Ammon's horn (tissue), 1 donor: Measurements from ENCODE around the gene RERE.

Experiments
- DNase-seq: peaks from one replicate; pipeline ENCODE4 v3.0.0-alpha.2; 2016; ENCODE audit warnings: low spot score

RERE gene

DNA sequence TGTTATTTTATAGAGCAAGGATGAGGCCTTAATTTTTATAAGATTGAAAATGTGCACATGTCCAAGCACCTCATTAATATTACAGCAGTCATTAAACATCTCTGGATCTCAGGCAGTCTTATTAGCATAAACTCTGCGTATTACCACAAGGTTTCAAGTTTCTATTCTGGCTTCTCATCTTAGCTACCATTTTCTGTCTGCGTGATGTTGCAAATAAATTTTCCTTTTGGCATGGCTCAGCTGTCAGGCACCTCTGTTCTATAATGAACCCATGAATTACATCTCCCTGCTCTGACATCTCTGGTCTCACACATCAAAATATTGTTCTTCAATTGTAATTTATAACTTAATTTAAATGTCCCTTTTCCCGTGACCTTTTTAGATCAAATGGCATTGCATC, 343.1 kb downstream of the RERE start:
- no peak for DNase-seq

DNA sequence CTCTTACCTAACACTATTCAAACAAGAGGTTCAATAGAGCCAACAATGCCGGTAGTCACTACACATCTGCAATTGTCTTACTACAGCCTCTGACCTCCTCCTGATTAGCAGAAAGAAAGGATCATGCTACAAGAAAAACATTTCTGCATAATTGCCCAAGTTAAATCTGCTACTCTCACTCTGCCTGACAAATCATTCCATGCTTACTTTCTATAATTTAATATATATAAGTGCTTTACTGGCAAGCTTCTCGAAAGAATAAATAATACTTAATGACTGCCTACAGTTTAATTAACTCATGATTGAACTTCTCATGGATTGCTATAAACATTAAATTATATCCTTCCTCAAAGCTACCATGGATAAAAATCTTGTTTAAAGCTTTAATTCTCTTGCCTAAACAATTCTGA, 343.5 kb downstream of the RERE start:
- no peak for DNase-seq

DNA sequence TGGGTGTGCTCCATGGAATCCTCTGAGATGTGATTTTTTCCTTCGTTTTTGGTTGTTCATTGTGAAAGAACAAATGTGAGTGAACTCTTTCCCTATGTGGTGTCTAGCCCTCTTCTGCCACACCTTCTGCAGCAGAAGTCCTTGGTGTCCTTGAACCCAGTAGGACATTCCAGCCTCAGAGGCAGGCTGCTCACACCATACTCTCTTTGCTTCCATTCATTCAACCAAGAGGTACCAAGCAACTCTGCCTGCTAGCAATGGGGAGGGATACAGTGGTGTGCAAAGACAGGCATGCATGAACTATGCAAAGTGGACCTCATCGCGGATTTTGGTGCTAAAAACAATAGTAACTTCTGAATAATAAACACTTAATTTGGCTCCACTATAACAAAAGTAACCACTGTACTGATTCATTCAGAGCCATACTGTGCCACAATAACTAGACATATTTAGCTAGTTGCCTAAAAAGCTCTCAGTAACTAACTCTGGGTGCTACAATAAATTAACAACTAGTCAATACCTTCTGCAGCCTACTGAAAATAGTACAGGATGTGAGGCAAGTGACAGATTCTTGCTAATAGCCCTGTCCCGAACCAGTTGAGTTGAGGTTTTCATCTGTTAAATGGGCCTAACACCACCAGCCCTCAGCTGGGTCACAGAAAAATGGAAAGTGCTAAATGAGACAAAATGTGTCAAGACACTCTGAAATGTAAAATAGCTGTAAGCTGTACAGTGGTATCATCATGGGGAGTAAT, 344.1 kb downstream of the RERE start:
- no peak for DNase-seq

DNA sequence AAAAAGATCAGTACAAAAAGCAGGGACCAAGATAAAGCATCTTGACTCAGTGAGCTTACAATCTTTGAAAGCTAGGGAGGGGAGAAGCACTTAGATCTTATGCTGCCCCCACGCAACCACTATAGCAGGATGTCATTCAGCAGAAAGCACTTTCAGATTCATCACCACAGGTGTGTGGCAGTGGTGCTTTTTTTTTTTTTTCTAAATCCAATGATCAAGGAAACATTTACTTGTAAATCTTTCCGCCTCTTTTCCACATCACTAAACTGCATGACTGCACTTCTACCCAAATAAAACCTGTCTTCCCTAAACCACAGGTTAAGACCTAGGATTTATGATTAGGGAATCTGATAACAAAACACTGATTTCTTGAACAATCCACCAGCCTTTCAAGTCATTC, 344.8 kb downstream of the RERE start:
- DNase-seq: no peak

DNA sequence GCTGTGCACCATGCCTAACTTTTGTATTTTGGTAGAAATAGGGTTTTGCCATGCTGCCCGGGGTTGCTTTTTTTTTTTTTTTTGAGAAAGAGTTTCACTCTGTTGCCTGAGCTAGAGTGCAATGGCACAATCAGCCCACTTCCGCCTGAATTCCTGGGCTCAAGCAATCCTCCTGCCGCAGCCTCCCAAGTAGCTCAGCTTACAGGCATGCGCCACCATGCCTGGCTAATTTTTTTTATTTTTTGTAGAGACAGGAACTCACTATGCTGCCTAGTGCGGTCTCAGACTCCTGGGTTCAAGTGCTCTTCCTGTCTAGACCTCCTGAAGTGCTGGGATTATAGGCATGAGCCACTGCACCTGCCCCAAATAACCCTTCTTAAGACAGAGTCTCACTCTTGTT, 346.0 kb downstream of the RERE start:
- DNase-seq: no peak

DNA sequence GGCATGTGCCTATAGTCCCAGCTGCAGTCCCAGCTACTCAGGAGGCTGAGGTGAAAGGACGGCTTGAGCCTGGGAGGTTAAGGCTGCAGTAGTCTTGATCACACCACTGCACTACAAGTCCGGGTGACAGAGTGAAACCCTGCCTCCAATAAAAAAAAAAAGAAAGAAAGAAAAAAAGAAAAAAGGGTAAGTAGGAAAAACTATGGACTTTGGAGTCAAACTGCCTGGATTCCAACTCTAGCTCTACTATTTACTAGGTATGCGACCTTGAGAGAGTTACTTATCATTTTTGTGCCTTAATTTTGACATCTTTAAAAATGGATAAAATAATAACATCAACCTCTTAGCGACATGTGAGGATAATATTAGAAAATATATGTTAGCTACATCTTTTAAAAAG, 348.7 kb downstream of the RERE start:
- DNase-seq: no peak

DNA sequence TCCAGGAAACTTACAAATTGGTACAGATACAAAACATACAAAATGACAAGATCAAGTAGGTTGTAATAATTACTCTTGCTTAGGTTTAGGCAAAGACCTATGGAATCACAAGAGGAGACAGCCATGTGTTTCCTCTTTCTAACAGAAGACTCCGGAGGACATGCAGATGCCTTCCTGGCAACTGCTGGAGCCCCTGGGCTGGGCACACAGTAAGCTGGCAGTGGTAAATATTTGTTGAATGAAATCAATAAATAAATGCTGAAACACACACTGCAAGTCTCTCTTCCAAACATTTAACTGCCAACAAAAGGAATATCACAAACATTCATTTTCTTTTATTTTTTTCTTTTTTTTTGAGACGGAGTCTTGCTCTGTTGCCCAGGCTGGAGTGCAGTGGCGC, 350.1 kb downstream of the RERE start:
- no peak for DNase-seq

DNA sequence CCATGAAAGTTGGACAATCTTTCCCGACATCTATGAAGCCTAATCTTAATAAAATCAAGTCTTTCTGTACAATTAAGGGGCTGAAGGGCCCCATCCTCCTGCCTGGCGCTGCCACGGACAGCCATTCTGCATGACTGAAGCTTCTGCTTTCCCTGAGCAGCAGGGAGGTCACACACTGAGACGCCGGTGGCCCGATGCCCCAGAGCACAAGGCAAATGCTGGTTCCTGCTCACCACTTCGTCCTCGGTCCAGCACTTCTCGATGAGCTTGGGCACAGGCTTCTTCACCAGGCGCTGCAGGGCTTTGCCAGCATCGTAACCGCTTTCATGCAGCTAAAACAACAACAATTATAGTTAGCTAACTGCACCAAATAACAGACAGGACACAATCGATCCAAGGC, 351.7 kb downstream of the RERE start:
- peak; percentile 53 for DNase-seq

DNA sequence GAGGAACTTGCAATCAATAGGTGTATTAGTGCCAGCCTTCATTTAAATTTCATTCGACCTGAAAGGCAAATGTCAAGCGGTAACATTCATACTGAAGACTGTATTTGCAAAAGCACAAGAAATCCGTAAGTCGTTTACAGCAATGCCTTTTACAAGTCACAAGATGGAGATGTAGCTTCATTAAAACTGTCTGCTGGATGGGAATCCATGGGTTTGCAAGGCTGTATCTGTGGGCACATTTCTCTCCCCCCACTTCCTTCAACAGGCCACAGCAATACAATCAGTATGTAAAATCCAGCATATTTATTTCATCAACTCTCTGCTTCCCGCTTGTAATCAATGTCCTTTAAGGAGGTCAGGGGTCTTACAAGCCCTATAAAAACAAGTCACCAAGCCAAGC, 352.4 kb downstream of the RERE start:
- peak; percentile 72 for DNase-seq

DNA sequence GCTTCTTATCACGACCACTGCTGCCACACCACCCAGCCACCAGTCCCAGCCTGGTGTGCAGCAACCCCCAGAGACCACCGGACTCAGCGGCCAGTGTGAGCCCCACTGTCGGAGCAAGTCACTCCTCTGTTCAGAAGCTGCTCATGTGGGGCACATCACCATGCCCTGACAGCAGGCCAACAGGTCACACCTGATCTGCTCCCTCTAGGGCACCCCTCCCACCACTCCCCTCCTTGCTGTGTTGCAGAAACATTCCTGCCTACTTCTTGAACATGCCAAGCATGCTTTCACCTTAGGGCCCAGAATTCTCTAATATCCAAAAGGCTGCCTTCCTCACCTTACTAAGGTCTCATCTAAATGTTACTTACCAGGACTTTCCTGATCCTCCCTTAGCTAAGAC, 353.1 kb downstream of the RERE start:
- DNase-seq: no peak

DNA sequence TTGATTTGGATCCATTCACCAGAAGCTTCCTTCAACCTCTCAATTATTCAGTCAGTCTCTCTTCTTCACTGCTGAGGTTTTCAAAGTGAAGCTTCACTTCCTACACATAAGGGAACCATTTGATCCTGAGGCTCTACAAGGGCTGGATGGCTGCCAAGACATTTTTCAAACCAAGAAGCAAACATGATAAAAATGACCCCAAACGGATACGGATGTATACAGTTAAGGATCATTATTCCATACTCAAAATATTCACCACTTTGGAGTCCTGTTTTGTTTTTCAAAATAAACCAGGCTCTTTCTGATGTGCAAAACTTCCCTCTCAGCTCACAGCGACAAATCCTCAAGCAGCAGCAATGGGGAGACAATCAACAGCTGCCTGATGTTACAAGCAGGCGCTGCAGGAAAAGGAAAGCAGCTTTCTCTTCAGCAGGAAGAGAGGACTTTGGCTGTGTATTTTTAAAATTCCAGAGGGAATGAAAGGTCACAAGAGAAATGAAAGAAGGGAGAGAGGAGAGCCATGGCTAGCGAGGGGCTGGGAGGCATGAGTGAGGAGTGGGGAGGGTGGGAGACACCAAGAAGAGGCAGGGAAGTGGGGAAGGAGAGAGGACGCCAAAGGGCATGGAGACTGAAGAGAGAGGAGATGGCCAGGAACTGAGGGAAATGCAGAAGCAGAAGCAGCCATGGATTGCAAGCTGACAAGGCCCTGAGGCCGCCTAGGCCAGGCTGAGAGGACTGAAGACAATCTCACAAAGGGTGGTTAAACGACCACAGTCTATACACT, 354.1 kb downstream of the RERE start:
- DNase-seq: peak; percentile 66

DNA sequence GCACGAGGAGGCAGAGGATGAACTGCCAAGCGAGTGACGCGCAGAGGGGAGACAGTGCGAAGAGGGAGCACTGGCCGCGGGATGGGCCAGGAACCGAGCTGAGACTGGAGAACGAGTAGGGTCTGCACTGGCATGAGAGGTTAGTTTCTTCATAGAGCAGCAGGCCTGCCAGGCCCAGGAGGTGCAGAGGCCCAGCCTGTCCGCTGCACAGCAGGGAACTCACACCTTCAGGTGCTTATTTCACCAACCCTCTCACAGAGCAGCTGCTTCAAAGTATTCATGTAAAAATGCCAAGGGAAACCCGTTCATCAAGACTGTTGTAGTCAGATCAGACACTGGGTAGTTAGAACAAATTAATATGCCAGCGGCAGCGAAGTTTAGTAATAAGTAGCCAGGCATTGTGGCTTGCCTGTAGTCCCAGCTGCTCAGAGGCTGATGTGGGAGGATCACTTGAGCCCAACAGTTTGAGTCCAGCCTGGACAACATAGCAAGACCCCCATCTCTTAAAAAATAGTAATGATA, 355.0 kb downstream of the RERE start:
- DNase-seq: no peak

DNA sequence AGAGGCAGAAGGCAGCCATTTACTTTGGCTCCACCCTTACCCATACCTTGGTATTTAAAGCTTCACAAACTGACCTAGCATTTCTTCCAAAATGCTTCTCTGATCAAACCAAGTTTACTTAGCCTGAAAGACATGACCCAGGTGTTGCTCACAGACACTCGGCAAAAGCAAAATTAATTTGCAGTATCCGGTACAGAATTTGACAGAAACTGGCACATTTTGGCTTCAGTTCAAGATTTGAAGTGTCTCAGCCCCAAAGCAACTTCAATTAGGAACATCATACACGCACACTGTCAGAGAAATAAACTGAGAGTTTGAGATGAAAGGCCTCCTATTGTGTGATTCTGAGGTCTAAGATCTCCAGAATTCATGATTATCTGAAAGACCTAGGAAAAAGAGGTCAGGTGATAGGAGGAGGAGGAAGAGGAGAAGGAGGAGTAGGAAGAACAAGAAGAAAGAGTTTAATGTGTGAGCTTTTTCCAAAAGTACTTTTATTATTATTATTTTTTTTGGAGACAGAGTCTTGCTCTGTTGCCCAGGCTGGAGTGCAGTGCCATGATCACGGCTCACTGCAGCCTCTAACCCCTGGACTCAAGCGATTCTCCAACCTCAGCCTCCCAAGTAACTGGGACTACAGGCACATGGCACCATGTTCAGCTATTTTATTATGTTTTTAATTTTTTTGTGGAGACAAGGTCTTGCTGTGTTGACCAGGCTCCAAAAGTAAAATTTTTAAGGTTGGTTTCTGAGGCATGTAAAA, 355.9 kb downstream of the RERE start:
- no peak for DNase-seq

DNA sequence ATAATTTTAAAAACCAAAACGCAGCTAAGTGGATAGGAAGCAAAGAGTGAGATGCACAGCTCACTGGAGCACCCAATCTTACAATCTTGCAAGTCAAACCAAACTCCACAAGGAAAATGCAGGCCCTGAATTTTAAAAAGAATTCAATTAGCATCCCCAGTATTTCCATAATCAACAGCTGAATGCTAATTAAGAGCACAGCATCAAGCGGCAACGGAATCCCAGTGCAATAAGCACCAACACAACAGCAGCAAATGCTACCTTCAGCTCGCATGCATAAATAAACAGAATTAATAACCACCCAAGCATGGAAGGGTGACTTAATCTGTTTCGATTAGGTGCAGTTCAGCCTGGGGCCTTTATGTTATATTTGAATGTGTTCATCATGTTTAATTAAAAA, 356.7 kb downstream of the RERE start:
- no peak for DNase-seq

DNA sequence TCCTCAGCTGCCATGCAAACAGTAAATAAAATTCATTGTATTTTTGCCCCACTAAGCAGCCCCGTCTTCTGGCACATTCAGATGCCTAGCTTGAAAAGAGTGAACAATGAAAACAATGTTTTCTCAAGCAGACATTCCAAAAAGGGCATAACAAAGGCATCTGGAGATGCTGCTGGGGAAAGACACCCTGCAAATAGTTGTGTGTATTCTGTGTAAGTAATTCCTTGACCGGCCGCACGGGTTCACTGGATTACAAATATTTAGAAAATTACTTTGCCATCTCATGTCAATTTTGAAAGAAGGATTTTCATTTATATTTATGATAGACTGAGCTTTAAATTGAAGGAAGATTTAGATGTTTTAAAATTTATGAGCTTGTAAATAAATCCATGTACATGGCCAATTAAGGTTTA, 357.3 kb downstream of the RERE start:
- DNase-seq: peak; percentile 49

DNA sequence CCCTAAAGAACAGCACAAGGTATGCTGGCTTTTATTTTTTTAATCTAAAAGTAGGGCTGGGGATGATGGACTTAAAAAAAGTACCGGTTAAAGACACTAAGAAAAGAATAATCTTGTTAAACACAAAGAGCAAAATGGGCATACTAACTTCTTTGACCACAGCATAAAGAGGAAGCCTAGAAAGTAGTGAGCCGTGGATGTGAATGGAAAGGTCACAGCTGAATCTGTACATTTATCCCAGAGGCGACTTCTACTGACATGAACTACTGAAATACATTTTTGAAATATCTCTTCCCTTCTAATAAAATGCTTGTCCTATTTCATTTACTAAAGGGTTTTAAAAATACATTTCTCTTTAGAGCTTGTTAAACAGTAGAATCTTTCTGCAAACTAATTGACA, 358.8 kb downstream of the RERE start:
- DNase-seq: no peak

DNA sequence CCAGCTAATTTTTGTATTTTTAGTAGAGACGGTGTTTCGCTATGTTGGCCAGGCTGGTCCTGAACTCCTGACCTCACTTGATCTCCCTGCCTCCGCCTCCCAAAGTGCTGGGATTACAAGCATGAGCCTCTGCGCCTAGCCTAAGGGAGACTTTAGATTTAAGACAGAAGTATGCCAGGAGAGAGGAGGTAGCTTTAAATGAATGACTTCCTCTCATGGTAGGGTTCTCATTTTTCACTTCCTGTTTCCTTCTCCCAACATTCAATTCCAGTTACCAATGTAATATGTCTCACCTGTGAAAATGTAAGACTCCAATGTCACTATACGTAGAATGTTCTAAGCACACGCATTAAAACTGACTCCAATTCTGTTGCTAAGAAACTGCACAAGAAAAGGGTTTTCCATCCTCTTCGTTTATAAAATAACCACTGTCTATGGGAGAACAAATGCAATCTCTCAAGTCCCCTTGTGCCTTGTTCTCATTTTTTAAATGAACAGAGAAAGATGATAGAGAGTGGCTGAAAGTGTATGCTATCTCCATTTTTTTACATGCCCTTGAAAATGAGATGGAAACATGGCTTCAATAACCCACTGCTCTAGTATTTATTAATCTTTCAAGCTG, 359.6 kb downstream of the RERE start:
- no peak for DNase-seq

DNA sequence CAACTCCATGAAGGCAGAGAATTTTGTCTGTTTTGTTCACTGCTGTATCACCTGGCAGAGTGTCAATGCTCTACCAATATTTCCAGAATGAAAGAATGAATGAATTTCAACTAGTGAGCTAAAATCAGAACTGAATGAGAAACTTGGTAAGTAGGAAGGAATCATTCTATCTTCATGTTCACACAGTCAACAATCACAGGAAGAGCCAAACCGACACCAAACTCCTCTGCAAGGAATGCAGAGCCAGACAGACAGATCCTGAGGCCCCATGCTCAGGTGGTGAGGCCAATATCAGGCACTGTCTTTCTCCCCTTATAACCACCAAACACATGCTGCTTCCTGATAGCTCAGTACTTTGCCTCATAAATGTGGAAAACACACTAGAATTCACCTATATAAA, 360.4 kb downstream of the RERE start:
- DNase-seq: no peak

DNA sequence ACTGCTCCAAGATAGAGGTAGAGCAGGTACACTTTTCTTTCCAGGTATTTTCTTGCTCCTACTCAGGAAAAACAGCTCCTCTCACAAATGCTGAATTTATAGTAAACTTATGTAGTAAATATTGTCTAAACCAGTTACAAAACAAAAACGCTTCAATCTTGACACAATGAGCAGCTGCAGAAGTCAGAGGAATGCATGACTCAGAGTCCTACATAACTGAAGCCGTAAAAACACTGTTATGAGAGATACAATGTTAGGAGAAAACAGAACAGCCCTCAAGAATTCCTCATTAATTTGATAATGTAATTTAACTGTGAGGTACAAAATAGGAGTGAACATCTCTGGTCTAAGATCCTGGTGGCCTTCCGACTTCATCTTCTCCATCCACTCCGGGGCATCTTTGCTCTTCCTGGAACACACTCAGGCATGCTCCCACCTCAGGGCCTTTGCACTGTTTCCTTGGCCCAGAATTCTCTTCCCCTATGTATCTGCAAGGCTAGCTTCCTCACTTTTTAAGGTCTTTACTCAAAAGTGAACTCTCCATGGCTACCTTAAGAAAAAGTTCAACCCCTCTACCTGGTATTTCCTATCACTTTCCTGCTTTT, 361.0 kb downstream of the RERE start:
- DNase-seq: no peak

DNA sequence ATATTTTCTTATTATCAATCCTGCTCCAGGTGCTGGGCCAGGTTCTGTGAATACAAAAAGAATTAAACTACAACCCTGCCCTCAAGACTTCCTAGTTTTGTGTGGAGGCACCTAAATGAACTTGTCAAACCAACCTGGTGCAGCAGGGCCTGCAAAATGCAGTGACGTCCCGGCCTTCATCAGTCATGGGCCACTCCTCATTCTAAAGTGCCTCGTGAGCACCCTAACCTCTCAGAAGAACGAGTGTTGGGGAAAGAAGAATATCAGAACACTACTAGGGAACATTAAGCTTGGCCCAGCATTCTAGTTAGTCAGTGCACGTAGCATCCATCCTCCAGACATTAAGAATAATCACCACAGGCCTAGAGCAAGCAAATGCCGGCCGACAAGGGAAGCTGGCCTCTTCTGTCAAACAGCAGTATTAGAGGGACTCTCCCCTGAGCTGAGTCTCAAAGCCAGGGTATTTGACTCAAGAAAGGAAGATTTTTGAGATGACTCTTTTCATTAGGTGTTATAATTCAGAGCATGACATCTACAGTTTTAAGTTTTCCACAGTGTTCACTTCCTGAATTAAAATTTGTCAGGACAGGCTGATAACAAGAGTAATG, 361.6 kb downstream of the RERE start:
- DNase-seq: no peak

DNA sequence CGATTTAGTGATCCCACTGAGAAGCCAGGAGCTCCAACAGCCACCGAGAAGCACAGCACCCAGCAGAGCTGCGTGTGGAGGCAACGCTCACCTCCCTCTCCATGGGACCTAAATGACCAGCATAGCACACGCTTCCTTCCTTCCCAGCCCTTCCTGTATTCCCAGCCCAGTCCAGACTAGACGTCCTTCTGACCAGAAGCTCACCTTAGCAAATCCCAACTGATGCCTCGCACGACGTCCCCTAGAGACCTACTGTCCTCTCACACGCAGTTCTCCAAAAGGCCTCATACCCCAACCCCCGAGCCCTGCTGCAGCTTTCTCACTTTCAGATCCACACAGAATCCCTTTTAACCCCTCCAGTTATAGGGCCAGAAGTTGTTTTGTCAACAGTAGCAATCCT, 367.1 kb downstream of the RERE start:
- no peak for DNase-seq
